Measurements from ENCODE around the gene AFG1L. TPM values are rescaled to one million over a fixed set of nuclear protein-coding genes. Genes with fewer than 3 reads are reported as not detected.
A peak's percentile ranks its signal among the peaks of the same experiment; 100 is the strongest.
"Not testable (repeated sequence)": the region's sequence is repeated elsewhere in the genome, so short reads cannot be mapped to it uniquely, and the experiment has no call there.

AFG1L gene
- total RNA-seq, 1 donor from 2014 or later: 12.4 TPM

GRCh38 chr6:108559884-108560462, 265.1 kb downstream of the AFG1L start:
- intact Hi-C loops (cut with micrococcal nuclease): loop anchor here (5.0 to 10.0 kb wide), 3 partner anchors 95 to 517 kb away; no protein-coding TSS in a partner anchor
- ATAC-seq (peak; percentile 3), DNase-seq (no peak)

- ATAC-seq (peak; percentile 69), DNase-seq (peak; percentile 96)
- intact Hi-C loops (cut with micrococcal nuclease): loop anchor here (10.0 kb wide), 1 partner anchor 94 kb away; no protein-coding TSS in a partner anchor
Measured at GRCh38 chr6:108560463-108561308, 265.8 kb downstream of the AFG1L start, which contains the start of gene FOXO3. TSS of gene FOXO3 (plus strand) at chr6:108560917. CDS start at chr6:108561209, 292 bp downstream.

- not testable (repeated sequence) for DNase-seq, ATAC-seq
- intact Hi-C loops (cut with micrococcal nuclease): loop anchor here (10.0 kb wide), 1 partner anchor 94 kb away; no protein-coding TSS in a partner anchor
Measured at GRCh38 chr6:108561309-108561647, 266.4 kb downstream of the AFG1L start.

- intact Hi-C loops (cut with micrococcal nuclease): loop anchor here (10.0 kb wide), 1 partner anchor 93 kb away; no protein-coding TSS in a partner anchor
- peak; percentile 53 for DNase-seq
- ATAC-seq: no peak
Measured at GRCh38 chr6:108561742-108562502, 267.1 kb downstream of the AFG1L start.

GRCh38 chr6:108562503-108562993, 267.7 kb downstream of the AFG1L start:
- DNase-seq (peak; percentile 67), ATAC-seq (peak; percentile 14)
- intact Hi-C loops (cut with micrococcal nuclease): loop anchor here (10.0 kb wide), 1 partner anchor 92 kb away; no protein-coding TSS in a partner anchor

GRCh38 chr6:108563292-108563691, 268.4 kb downstream of the AFG1L start:
- DNase-seq (no peak), ATAC-seq (no peak)
- intact Hi-C loops (cut with micrococcal nuclease): loop anchor here (10.0 kb wide), 1 partner anchor 92 kb away; no protein-coding TSS in a partner anchor

GRCh38 chr6:108564178-108564577, 269.3 kb downstream of the AFG1L start:
- intact Hi-C loops (cut with micrococcal nuclease): loop anchor here (10.0 kb wide), 1 partner anchor 91 kb away; no protein-coding TSS in a partner anchor
- no peak for ATAC-seq

GRCh38 chr6:108565091-108565766, 270.4 kb downstream of the AFG1L start:
- ATAC-seq (no peak), DNase-seq (no peak)
- intact Hi-C loops (cut with micrococcal nuclease): loop anchor here (10.0 kb wide), 1 partner anchor 90 kb away; no protein-coding TSS in a partner anchor

More at GRCh38 chr6:108564178-108564577, 269.3 kb downstream of the AFG1L start:
- DNase-seq: no peak

GRCh38 chr6:108565893-108566292, 271.0 kb downstream of the AFG1L start:
- intact Hi-C loops (cut with micrococcal nuclease): loop anchor here (10.0 kb wide), 1 partner anchor 89 kb away; no protein-coding TSS in a partner anchor
- ATAC-seq (peak; percentile 44), DNase-seq (no peak)

GRCh38 chr6:108566406-108566805, 271.6 kb downstream of the AFG1L start:
- DNase-seq (no peak), ATAC-seq (no peak)
- intact Hi-C loops (cut with micrococcal nuclease): loop anchor here (10.0 kb wide), 1 partner anchor 88 kb away; no protein-coding TSS in a partner anchor

GRCh38 chr6:108568101-108568500, 273.2 kb downstream of the AFG1L start:
- DNase-seq (no peak), ATAC-seq (no peak)
- intact Hi-C loops (cut with micrococcal nuclease): loop anchor here (10.0 kb wide), 1 partner anchor 87 kb away; no protein-coding TSS in a partner anchor

- intact Hi-C loops (cut with micrococcal nuclease): loop anchor here (10.0 kb wide), 1 partner anchor 86 kb away; no protein-coding TSS in a partner anchor
- DNase-seq: no peak
- ATAC-seq: no peak
Measured at GRCh38 chr6:108568551-108569305, 273.9 kb downstream of the AFG1L start.

- DNase-seq (no peak), ATAC-seq (no peak)
- intact Hi-C loops (cut with micrococcal nuclease): no loop called here
Measured at GRCh38 chr6:108570517-108570916, 275.7 kb downstream of the AFG1L start.

GRCh38 chr6:108574457-108575141, 279.7 kb downstream of the AFG1L start:
- intact Hi-C loops (cut with micrococcal nuclease): no loop called here
- no peak for DNase-seq
- ATAC-seq: peak; percentile 64
